ENCODE data around the gene KPNA1. TPM values are rescaled to one million over a fixed set of nuclear protein-coding genes. Genes with fewer than 3 reads are reported as not detected.

KPNA1 gene
- total and polyA plus RNA-seq, 2 of the 13 experiments (the other 11 are each of a cell fraction or from before 2014, with no cell fraction given) = 15.4 to 30.0 TPM

- in situ Hi-C loops (cut with HindIII; ENCODE audit: extremely low pct_ligation_motif_present, low pct_unique_long_range_greater_than_20kb) = no loop called here
- DNase-seq (ENCODE audit: low spot score) (no peak), ATAC-seq (no peak), FAIRE-seq (no peak)
- TF ChIP-seq ZNF615 (CRISPR knock-in tag; IDR thresholded peaks at IDR 0.05; ENCODE audit: borderline replicate concordance) (no peak), ZNF724P (CRISPR knock-in tag; IDR thresholded peaks at IDR 0.05; ENCODE audit: borderline replicate concordance) (no peak), ETV6 (CRISPR knock-in tag; conservative IDR thresholded peaks at IDR 0.05) (no peak), ZSCAN12 (CRISPR knock-in tag; IDR thresholded peaks at IDR 0.05) (no peak), ZNF143 (CRISPR knock-in tag; IDR thresholded peaks at IDR 0.05) (no peak), JARID2 (CRISPR knock-in tag; IDR thresholded peaks at IDR 0.05; ENCODE audit: insufficient replicate concordance) (no peak), TBP (CRISPR knock-in tag; IDR thresholded peaks at IDR 0.05) (no peak), HES4 (CRISPR knock-in tag; IDR thresholded peaks at IDR 0.05; ENCODE audit: borderline replicate concordance) (no peak), RARG (CRISPR knock-in tag; IDR thresholded peaks at IDR 0.05; ENCODE audit: low read depth) (no peak)
- TF ChIP-seq, protein P1, sequence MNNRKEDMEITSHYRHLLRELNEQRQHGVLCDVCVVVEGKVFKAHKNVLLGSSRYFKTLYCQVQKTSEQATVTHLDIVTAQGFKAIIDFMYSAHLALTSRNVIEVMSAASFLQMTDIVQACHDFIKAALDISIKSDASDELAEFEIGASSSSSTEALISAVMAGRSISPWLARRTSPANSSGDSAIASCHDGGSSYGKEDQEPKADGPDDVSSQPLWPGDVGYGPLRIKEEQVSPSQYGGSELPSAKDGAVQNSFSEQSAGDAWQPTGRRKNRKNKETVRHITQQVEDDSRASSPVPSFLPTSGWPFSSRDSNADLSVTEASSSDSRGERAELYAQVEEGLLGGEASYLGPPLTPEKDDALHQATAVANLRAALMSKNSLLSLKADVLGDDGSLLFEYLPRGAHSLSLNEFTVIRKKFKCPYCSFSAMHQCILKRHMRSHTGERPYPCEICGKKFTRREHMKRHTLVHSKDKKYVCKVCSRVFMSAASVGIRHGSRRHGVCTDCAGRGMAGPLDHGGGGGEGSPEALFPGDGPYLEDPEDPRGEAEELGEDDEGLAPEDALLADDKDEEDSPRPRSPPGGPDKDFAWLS (CRISPR knock-in tag; IDR thresholded peaks at IDR 0.05; ENCODE audit: borderline replicate concordance) = no peak
- TF ChIP-seq, protein P2, sequence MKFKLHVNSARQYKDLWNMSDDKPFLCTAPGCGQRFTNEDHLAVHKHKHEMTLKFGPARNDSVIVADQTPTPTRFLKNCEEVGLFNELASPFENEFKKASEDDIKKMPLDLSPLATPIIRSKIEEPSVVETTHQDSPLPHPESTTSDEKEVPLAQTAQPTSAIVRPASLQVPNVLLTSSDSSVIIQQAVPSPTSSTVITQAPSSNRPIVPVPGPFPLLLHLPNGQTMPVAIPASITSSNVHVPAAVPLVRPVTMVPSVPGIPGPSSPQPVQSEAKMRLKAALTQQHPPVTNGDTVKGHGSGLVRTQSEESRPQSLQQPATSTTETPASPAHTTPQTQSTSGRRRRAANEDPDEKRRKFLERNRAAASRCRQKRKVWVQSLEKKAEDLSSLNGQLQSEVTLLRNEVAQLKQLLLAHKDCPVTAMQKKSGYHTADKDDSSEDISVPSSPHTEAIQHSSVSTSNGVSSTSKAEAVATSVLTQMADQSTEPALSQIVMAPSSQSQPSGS (CRISPR knock-in tag; IDR thresholded peaks at IDR 0.05) = no peak
- TF ChIP-seq, protein P3, sequence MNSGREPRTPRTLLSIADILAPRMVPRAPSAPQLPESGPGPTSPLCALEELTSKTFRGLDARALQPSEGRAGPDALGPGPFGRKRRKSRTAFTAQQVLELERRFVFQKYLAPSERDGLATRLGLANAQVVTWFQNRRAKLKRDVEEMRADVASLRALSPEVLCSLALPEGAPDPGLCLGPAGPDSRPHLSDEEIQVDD (CRISPR knock-in tag; IDR thresholded peaks at IDR 0.05; ENCODE audit: borderline replicate concordance) = no peak
- Histone ChIP-seq H3K36me3 (replicated peaks in 1 of 2; ENCODE audit: control insufficient read depth in 1 of 2, insufficient read depth in 2 of 2, low read length in 2 of 2) (0 out of 5 replicates have a peak, but pooled peaks cover 0 to 3% of the 10 kb centered on the region in 2 experiments), H3K4me1 (ENCODE audit: insufficient read depth, low read length) (no peaks in the 10 kb centered on the region), H3K27me3 (ENCODE audit: control insufficient read depth in 1 of 2, insufficient read depth in 2 of 2, low read length in 2 of 2) (no peaks in the 10 kb centered on the region), H3K4me3 (replicated peaks in 1 of 3; ENCODE audit: insufficient read depth in 1 of 3, low read depth in 2 of 3, low read length in 3 of 3) (no peak overlapping the region), H3K9me3 (ENCODE audit: low read length) (no peaks in the 10 kb centered on the region), H3K79me2 (ENCODE audit: insufficient read depth, low read length) (no peaks in the 10 kb centered on the region), H3K4me2 (ENCODE audit: low read depth, low read length) (no peak overlapping the region), H3K9ac (ENCODE audit: insufficient read depth, low read depth, low read length) (no peak overlapping the region), H2AFZ (ENCODE audit: low read length) (no peak overlapping the region), H3K27ac (ENCODE audit: extremely low read length, insufficient read depth, low read length) (no peak overlapping the region), H4K20me1 (ENCODE audit: insufficient read depth, low read length) (no peaks in the 10 kb centered on the region)
- 90% methylated on average over 2 of the region's 2 CpGs for WGBS (ENCODE audit: low lambda C conversion rate)
- intact Hi-C loops (cut with micrococcal nuclease; ENCODE audit: unreplicated experiment) = no loop called here
- no TSS peak for BruUV-seq (replicated peaks)
- CTCF ChIA-PET (ENCODE audit: low intra/inter-chr PET ratio, low total read pairs) = no interaction called here
- POLR2A ChIA-PET = no interaction called here
These were observed 18.7 kb upstream of the KPNA1 start for GRCh38 chr3:122533480-122533879.

All from HepG2 (cell line).